Mesenchymal stem cell (in vitro differentiated cells and primary cell): ENCODE measurements around the gene TIGD3.

Source experiments
- DNase-seq: peaks from one replicate; pipeline ENCODE4 v3.0.0-alpha.2; 2013
- H2AFZ ChIP-seq: one replicate; pipeline ENCODE4 v1.6.1; 2013; ENCODE audit warnings: low read depth, mild to moderate bottlenecking, control low read depth, inconsistent platforms, low read length, moderate library complexity
- H2AK5ac ChIP-seq: 2 replicates; pipeline ENCODE4 v1.6.1; 2013; ENCODE audit warnings: low read length, moderate library complexity, mild to moderate bottlenecking, inconsistent platforms; ENCODE audit not compliant: severe bottlenecking
- H2BK120ac ChIP-seq: one replicate; pipeline ENCODE4 v1.6.1; 2013; ENCODE audit warnings: low read depth, mild to moderate bottlenecking, inconsistent platforms, low read length, moderate library complexity
- H2BK12ac ChIP-seq, 2 experiments: one replicate each; pipeline ENCODE4 v1.6.1; 2013; ENCODE audit warnings: inconsistent platforms in 2 of 2, low read length in 2 of 2, mild to moderate bottlenecking in 2 of 2, moderate library complexity in 2 of 2, control low read depth in 1 of 2
- H2BK15ac ChIP-seq: one replicate; pipeline ENCODE4 v1.6.1; 2013; ENCODE audit warnings: mild to moderate bottlenecking, low read depth, inconsistent platforms; ENCODE audit not compliant: poor library complexity, severe bottlenecking
- H2BK5ac ChIP-seq: 2 replicates; pipeline ENCODE4 v1.6.1; 2013; ENCODE audit warnings: low read depth, mild to moderate bottlenecking, low read length, control low read depth, inconsistent platforms; ENCODE audit not compliant: poor library complexity, severe bottlenecking
- H3K14ac ChIP-seq, 2 experiments: one replicate each; pipeline ENCODE4 v1.6.1; 2013; ENCODE audit warnings: inconsistent platforms in 2 of 2, low read length in 2 of 2, control low read depth in 1 of 2, mild to moderate bottlenecking in 1 of 2, moderate library complexity in 1 of 2
- H3K18ac ChIP-seq, 2 experiments: one replicate each; pipeline ENCODE4 v1.6.1; 2013; ENCODE audit warnings: inconsistent platforms in 2 of 2, low read length in 2 of 2, control low read depth in 1 of 2, low read depth in 1 of 2, mild to moderate bottlenecking in 1 of 2
- H3K23ac ChIP-seq, 2 experiments: one replicate each; pipeline ENCODE4 v1.6.1; 2013; ENCODE audit warnings: inconsistent platforms in 2 of 2, low read length in 2 of 2, mild to moderate bottlenecking in 2 of 2, moderate library complexity in 2 of 2, control low read depth in 1 of 2
- H3K27ac ChIP-seq: 2 replicates; pipeline ENCODE4 v1.5.1; 2013; ENCODE audit warnings: mild to moderate bottlenecking, moderate library complexity, low read length, control low read depth, inconsistent platforms; ENCODE audit not compliant: poor library complexity, severe bottlenecking
- H3K27me3 ChIP-seq, 2 experiments: 2 replicates each; pipeline versions ENCODE4 v1.6.1 to v1.7.0; 2013; ENCODE audit warnings: low read length in 2 of 2, mild to moderate bottlenecking in 2 of 2, moderate library complexity in 2 of 2, control low read depth in 1 of 2, inconsistent platforms in 1 of 2; ENCODE audit not compliant: control insufficient read depth in 1 of 2, insufficient read depth in 1 of 2
- H3K36me3 ChIP-seq, 2 experiments: 2 replicates each; pipeline versions ENCODE4 v1.6.1 to v1.7.0; 2013; ENCODE audit warnings: low read length in 2 of 2, control low read depth in 1 of 2, inconsistent platforms in 1 of 2, low read depth in 1 of 2, mild to moderate bottlenecking in 1 of 2; ENCODE audit not compliant: insufficient read depth in 2 of 2, control insufficient read depth in 1 of 2
- H3K4ac ChIP-seq, 2 experiments: one replicate each; pipeline ENCODE4 v1.6.1; 2013; ENCODE audit warnings: inconsistent platforms in 2 of 2, low read length in 2 of 2, mild to moderate bottlenecking in 2 of 2, moderate library complexity in 2 of 2, control low read depth in 1 of 2, low read depth in 1 of 2
- H3K4me1 ChIP-seq: 2 replicates; pipeline ENCODE4 v1.6.1; 2013; ENCODE audit warnings: low read depth, low read length, control low read depth; ENCODE audit not compliant: control insufficient read depth, insufficient read depth
- H3K4me2 ChIP-seq: 2 replicates; pipeline ENCODE4 v1.6.1; 2013; ENCODE audit warnings: low read length, mild to moderate bottlenecking, inconsistent platforms; ENCODE audit not compliant: poor library complexity, severe bottlenecking
- H3K4me3 ChIP-seq, 2 experiments: 2 replicates each; pipeline versions ENCODE4 v1.5.1 to v1.7.0; 2013; ENCODE audit warnings: low read length in 2 of 2, mild to moderate bottlenecking in 2 of 2, control low read depth in 1 of 2, low read depth in 1 of 2; ENCODE audit not compliant: insufficient read depth in 1 of 2
- H3K79me1 ChIP-seq: replicated peaks from 2 replicates; pipeline ENCODE4 v1.6.1; 2013; ENCODE audit warnings: mild to moderate bottlenecking, control low read depth, low read length, inconsistent platforms; ENCODE audit not compliant: poor library complexity, severe bottlenecking
- H3K9ac ChIP-seq: 2 replicates; pipeline ENCODE4 v1.7.0; 2013; ENCODE audit warnings: mild to moderate bottlenecking, low read length, moderate library complexity
- H3K9me3 ChIP-seq: 2 replicates; pipeline ENCODE4 v1.7.0; 2013; ENCODE audit warnings: mild to moderate bottlenecking, low read length; ENCODE audit not compliant: control insufficient read depth
- H4K8ac ChIP-seq: one replicate; pipeline ENCODE4 v1.6.1; 2013; ENCODE audit warnings: inconsistent platforms, mild to moderate bottlenecking, low read length, moderate library complexity
- H4K91ac ChIP-seq: one replicate; pipeline ENCODE4 v1.6.1; 2013; ENCODE audit warnings: mild to moderate bottlenecking, low read length, inconsistent platforms
- WGBS: methylation state at CpG from one replicate; pipeline ENCODE4 v1.1.7; 2013; ENCODE audit warnings: mixed read lengths; 5-methylcytosine and 5-hydroxymethylcytosine counted together

Gene TIGD3

DNA sequence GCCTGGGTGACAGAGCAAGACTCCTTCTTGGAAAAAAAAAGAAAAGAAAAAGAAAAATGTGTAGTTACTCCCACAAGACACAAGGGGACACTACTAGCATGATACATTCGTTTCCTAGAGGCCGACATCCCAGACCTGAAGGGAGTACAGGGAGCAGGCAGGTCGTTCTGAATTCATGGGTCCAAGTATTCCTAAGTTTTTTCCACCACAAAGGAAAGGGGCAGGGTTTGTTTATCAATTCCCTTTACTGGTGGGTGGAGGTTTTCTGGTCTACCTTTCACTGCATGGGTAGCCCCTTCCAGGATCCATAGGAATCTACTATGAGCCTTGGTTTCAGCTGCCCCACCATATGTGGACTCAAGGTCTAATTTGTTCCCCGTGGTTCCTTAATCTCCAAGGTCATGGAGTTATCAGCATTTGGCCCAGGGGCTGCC lies 11.8 kb downstream of the TIGD3 start:
- Histone ChIP-seq H2BK15ac (no peak overlapping the region), H2AFZ (no peak overlapping the region), H3K4me1 (peaks cover 4% of the 10 kb centered on the region), H4K8ac (peak overlapping the region; percentile 72), H4K91ac (peak overlapping the region; percentile 68), H2BK120ac (no peak overlapping the region), H3K9me3 (no peaks in the 10 kb centered on the region), H3K14ac (no peak overlapping the region), H3K4me2 (no peak overlapping the region), H2BK12ac (peak overlapping the region; percentile 17 to 54), H2AK5ac (no peak overlapping the region), H3K4ac (no peak overlapping the region), H3K18ac (peak overlapping the region in 1 of 2 experiments; percentile 21), H3K9ac (peak overlapping the region; percentile 52), H3K23ac (no peak overlapping the region), H3K4me3 (no peak overlapping the region), H3K27ac (no peak overlapping the region), H3K79me1 (peaks cover 4% of the 10 kb centered on the region), H3K36me3 (no peaks in the 10 kb centered on the region), H3K27me3 (no peaks in the 10 kb centered on the region), H2BK5ac (no peak overlapping the region)
- WGBS = 0% methylated on average over 4 of the region's 4 CpGs
- DNase-seq = peak; percentile 90

DNA sequence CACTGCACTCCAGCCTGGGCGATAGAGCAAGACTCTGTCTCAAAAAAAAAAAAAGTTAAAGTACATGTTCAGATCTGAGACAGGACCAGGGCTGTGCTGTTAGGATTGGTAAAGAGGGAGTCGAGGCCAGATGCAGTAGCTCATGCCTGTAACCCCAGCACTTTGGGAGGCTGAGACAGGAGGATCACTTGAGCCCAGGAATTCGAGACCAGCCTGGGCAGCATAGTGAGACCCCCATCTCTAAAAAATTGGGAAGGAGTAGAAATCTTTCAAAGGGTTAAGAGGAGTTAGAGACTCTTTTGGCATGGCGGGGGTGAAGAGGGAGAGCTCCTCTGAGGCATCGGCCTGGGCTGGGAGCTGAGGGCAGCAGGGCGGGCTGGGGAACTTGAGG lies 16.1 kb downstream of the TIGD3 start:
- peak overlapping the region; percentile 79 for H3K9ac ChIP-seq
- no peak overlapping the region for H2AK5ac ChIP-seq
- peak overlapping the region; percentile 78 for H4K91ac ChIP-seq
- no peak overlapping the region for H3K23ac ChIP-seq
- no peak overlapping the region for H2AFZ ChIP-seq
- H3K4ac ChIP-seq = peak overlapping the region in 1 of 2 experiments; percentile 63
- no peaks in the 10 kb centered on the region for H3K9me3 ChIP-seq
- no peaks in the 10 kb centered on the region for H3K36me3 ChIP-seq
- no peak overlapping the region for H3K14ac ChIP-seq
- no peak overlapping the region for H3K4me2 ChIP-seq
- peaks cover 4% of the 10 kb centered on the region for H3K4me1 ChIP-seq
- H4K8ac ChIP-seq = peak overlapping the region; percentile 43
- H3K18ac ChIP-seq = peak overlapping the region; percentile 31 to 91
- H3K27me3 ChIP-seq = no peaks in the 10 kb centered on the region
- peak overlapping the region; percentile 23 for H2BK120ac ChIP-seq
- H2BK15ac ChIP-seq = peak overlapping the region; percentile 97
- H2BK12ac ChIP-seq = peak overlapping the region; percentile 61 to 69
- no peak for DNase-seq
- H3K4me3 ChIP-seq = no peak overlapping the region
- peaks cover 7% of the 10 kb centered on the region for H3K79me1 ChIP-seq
- H3K27ac ChIP-seq = peak overlapping the region; percentile 25
- 83% methylated on average over 6 of the region's 6 CpGs for WGBS
- H2BK5ac ChIP-seq = no peak overlapping the region

DNA sequence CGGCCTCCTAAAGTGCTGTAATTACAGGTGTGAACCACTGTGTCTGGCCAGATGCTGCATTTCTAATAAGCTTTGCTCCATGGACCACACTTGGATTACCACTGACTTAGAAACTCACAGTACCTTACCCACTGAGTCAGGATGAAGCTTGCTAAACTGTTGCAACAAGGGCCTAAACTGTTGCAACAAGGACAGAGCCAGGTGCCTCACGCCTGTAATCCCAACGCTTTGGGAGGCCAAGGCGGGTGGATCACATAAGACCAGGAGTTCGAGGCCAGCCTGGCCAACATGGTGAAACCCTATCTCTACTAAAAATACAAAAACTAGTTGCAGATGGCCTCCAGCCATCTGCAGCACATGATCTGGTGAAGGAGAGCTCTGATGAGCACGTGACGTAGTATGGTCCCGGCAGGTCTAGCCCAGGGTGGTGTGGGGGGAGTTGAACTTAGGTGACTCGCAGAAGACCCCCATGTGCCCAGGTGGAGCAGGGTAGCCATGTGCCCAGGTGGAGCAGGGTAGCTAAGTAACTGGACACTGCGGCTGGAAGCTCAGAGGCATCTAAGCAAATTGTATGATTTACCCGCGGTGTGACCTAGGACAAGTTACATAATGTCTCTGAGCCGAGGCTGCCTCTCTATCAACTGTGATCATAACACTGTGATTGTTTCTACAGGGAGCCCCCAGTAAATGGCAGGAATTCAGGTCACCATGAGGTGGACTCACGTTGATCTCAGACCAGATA lies 19.5 kb downstream of the TIGD3 start:
- no peak overlapping the region for H3K4me2 ChIP-seq
- H3K36me3 ChIP-seq = no peaks in the 10 kb centered on the region
- H3K18ac ChIP-seq = no peak overlapping the region
- H3K4ac ChIP-seq = no peak overlapping the region
- H2AFZ ChIP-seq = no peak overlapping the region
- H3K14ac ChIP-seq = no peak overlapping the region
- no peak overlapping the region for H3K9ac ChIP-seq
- H4K8ac ChIP-seq = no peak overlapping the region
- H2BK12ac ChIP-seq = peak overlapping the region in 1 of 2 experiments; percentile 3
- no peak for DNase-seq
- no peak overlapping the region for H2BK5ac ChIP-seq
- H3K27ac ChIP-seq = no peak overlapping the region
- H3K79me1 ChIP-seq = peaks cover 7% of the 10 kb centered on the region
- no peak overlapping the region for H3K23ac ChIP-seq
- H2AK5ac ChIP-seq = no peak overlapping the region
- no peak overlapping the region for H4K91ac ChIP-seq
- 93% methylated on average over 13 of the region's 14 CpGs for WGBS
- no peak overlapping the region for H3K4me3 ChIP-seq
- peaks cover 18% of the 10 kb centered on the region for H3K4me1 ChIP-seq
- H3K9me3 ChIP-seq = no peaks in the 10 kb centered on the region
- no peak overlapping the region for H2BK15ac ChIP-seq
- H2BK120ac ChIP-seq = no peak overlapping the region
- H3K27me3 ChIP-seq = no peaks in the 10 kb centered on the region

DNA sequence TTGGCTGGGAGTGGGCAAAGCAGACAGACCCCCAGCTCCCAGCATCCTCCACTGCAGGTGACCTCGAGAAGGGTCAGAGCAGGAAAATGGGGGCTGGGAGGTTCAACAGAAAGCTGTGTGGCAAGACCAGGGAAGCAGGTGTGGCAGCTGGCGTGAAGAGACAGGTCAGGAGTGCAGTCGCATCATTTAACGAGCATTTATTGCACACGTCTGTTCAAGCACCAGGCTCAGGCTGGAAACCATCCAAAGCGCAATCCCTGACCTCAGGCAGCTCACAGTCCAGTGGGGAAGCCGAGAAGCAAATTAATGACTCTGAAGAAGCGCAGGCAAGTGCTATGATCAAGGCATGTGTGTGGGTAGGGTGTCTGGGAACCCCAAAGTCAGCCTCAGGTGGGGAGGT lies 20.5 kb downstream of the TIGD3 start:
- Histone ChIP-seq H3K9me3 (no peaks in the 10 kb centered on the region), H3K4me3 (no peak overlapping the region), H3K18ac (no peak overlapping the region), H3K79me1 (peaks cover 10% of the 10 kb centered on the region), H3K27me3 (no peaks in the 10 kb centered on the region), H2BK12ac (peak overlapping the region in 1 of 2 experiments; percentile 43), H3K27ac (no peak overlapping the region), H2BK120ac (no peak overlapping the region), H3K4me2 (no peak overlapping the region), H3K36me3 (no peaks in the 10 kb centered on the region), H3K9ac (no peak overlapping the region), H3K4ac (no peak overlapping the region), H2AK5ac (peak overlapping the region; percentile 2), H3K23ac (no peak overlapping the region), H4K91ac (no peak overlapping the region), H2BK5ac (no peak overlapping the region), H2BK15ac (no peak overlapping the region), H2AFZ (no peak overlapping the region), H3K14ac (no peak overlapping the region), H3K4me1 (peaks cover 27% of the 10 kb centered on the region), H4K8ac (no peak overlapping the region)
- DNase-seq = no peak
- WGBS = 90% methylated on average over 8 of the region's 8 CpGs
